Effector memory CD8-positive, alpha-beta T cell (primary cell): ENCODE measurements around the gene GPR107.
A peak's percentile ranks its signal among the peaks of the same experiment; 100 is the strongest.

Source experiments
- ATAC-seq: fragments of 150-1000 bp; cut with Tn5 transposase; replicated peaks from 2 replicates; pipeline ENCODE4 v1.10.0; 2021; ENCODE audit warnings: mild to moderate bottlenecking, moderate library complexity
- DNase-seq, 3 experiments: peaks; one replicate each; pipeline ENCODE4 v3.0.0; 2021
- H3K27ac Mint-ChIP-seq, 2 donors: one replicate each; pipeline ENCODE4 v1.8.0; 2022; ENCODE audit warnings: mild to moderate bottlenecking in 2 of 2, mixed read lengths in 2 of 2, moderate library complexity in 2 of 2
- H3K27me3 Mint-ChIP-seq, 2 donors: one replicate each; pipeline ENCODE4 v1.8.0; 2022; ENCODE audit warnings: mixed read lengths in 2 of 2
- H3K36me3 Mint-ChIP-seq: one replicate; pipeline ENCODE4 v1.8.0; 2022; ENCODE audit warnings: mild to moderate bottlenecking, moderate library complexity, mixed read lengths; ENCODE audit not compliant: insufficient read depth
- H3K4me1 Mint-ChIP-seq, 2 donors: one replicate each; pipeline ENCODE4 v1.8.0; 2022; ENCODE audit warnings: low read depth in 2 of 2, mixed read lengths in 2 of 2
- H3K4me3 Mint-ChIP-seq, 2 donors: one replicate each; pipeline ENCODE4 v1.8.0; 2022; ENCODE audit warnings: mild to moderate bottlenecking in 2 of 2, mixed read lengths in 2 of 2, moderate library complexity in 2 of 2
- H3K9me3 Mint-ChIP-seq, 2 donors: one replicate each; pipeline ENCODE4 v1.8.0; 2022; ENCODE audit warnings: mixed read lengths in 2 of 2

GPR107 gene

DNA sequence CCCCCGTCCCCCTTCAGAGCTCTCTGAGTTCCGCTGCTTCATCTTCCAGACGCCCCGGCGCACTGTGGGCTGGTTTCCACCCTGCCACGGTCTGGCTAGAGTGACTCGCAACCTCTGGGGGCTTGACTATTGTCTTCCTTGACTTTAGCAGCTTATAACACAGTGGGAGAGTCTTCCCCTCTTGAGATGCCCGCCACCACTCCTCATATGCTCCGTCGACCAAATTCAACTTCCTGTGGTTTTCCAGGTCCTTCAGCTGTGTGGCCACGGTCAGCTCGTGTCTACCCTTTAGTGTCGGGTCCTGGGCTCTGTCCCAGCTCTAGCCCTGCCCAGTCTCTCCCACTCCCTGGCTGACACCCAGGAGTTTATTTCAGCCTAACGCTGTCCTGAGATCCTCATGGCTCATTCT lies 90.3 kb downstream of the GPR107 start:
- H3K27me3 Mint-ChIP-seq, result peaks cover 37 to 41% of the 10 kb centered on the region in 2 donors
- peaks cover 12 to 16% of the 10 kb centered on the region in 2 donors for H3K4me1 Mint-ChIP-seq
- ATAC-seq (peak; percentile 31), DNase-seq (no peak)
- H3K36me3 Mint-ChIP-seq, result no peaks in the 10 kb centered on the region
- no peaks in the 10 kb centered on the region for H3K9me3 Mint-ChIP-seq
- peak overlapping the region; percentile 27 to 40 for H3K4me3 Mint-ChIP-seq
- H3K27ac Mint-ChIP-seq, result peak overlapping the region in 1 of 2 donors; percentile 75

- H3K27me3 Mint-ChIP-seq, result peaks cover 37 to 41% of the 10 kb centered on the region in 2 donors
Observed at GRCh38 chr9:130144703-130145102, 91.0 kb downstream of the GPR107 start.

GRCh38 chr9:130145658-130146057 lies 92.0 kb downstream of the GPR107 start:
- DNase-seq, result no peak
- no peaks in the 10 kb centered on the region for H3K36me3 Mint-ChIP-seq
- H3K4me3 Mint-ChIP-seq, result no peak overlapping the region
- H3K4me1 Mint-ChIP-seq, result peaks cover 10% of the 10 kb centered on the region in 2 donors
- H3K27me3 Mint-ChIP-seq, result peaks cover 37 to 41% of the 10 kb centered on the region in 2 donors
- H3K9me3 Mint-ChIP-seq, result no peaks in the 10 kb centered on the region
- no peak overlapping the region for H3K27ac Mint-ChIP-seq
- no peak for ATAC-seq

More at GRCh38 chr9:130144703-130145102, 91.0 kb downstream of the GPR107 start:
- Mint-ChIP-seq H3K4me1 (peaks cover 10 to 11% of the 10 kb centered on the region in 2 donors), H3K9me3 (no peaks in the 10 kb centered on the region), H3K36me3 (no peaks in the 10 kb centered on the region), H3K27ac (no peak overlapping the region), H3K4me3 (peak overlapping the region in 1 of 2 donors; percentile 40)
- DNase-seq (no peak), ATAC-seq (no peak)

- Mint-ChIP-seq H3K36me3 (no peaks in the 10 kb centered on the region), H3K27ac (no peak overlapping the region), H3K4me1 (peaks cover 8 to 10% of the 10 kb centered on the region in 2 donors), H3K4me3 (no peak overlapping the region), H3K27me3 (peaks cover 37 to 41% of the 10 kb centered on the region in 2 donors), H3K9me3 (no peaks in the 10 kb centered on the region)
- DNase-seq (no peak), ATAC-seq (no peak)
Observed at GRCh38 chr9:130147198-130147597, 93.5 kb downstream of the GPR107 start.

DNA sequence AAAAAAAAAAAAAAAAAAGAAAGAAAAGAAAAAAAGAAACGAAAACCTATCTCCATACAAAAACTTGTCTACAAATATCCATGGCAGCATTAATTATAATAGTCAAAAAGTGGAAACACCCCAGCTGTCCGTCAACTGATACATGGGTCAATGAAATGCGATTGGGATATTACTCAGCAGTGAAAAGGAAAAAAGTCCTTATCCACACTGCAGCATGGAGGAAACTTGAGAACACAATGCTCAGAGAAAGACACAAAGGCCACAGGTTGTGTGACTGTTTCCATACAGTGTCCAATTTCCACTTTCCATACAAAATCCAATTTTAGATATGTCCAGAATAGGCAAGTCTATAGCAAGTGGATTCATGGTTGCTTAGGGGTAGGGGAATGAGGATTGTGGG lies 94.2 kb downstream of the GPR107 start:
- Mint-ChIP-seq H3K4me3 (no peak overlapping the region), H3K27me3 (peaks cover 37 to 41% of the 10 kb centered on the region in 2 donors), H3K36me3 (no peaks in the 10 kb centered on the region), H3K4me1 (peaks cover 8 to 10% of the 10 kb centered on the region in 2 donors), H3K27ac (no peak overlapping the region), H3K9me3 (no peaks in the 10 kb centered on the region)
- ATAC-seq, result no peak
- no peak for DNase-seq

- no peak overlapping the region for H3K4me3 Mint-ChIP-seq
- no peaks in the 10 kb centered on the region for H3K36me3 Mint-ChIP-seq
- DNase-seq, result no peak
- H3K27me3 Mint-ChIP-seq, result peaks cover 30 to 32% of the 10 kb centered on the region in 2 donors
- H3K4me1 Mint-ChIP-seq, result peaks cover 3 to 6% of the 10 kb centered on the region in 2 donors
- no peaks in the 10 kb centered on the region for H3K9me3 Mint-ChIP-seq
- no peak for ATAC-seq
- H3K27ac Mint-ChIP-seq, result no peak overlapping the region
Observed at GRCh38 chr9:130149031-130149430, 95.3 kb downstream of the GPR107 start.

GRCh38 chr9:130149654-130150286 lies 96.1 kb downstream of the GPR107 start:
- H3K4me3 Mint-ChIP-seq, result no peak overlapping the region
- H3K4me1 Mint-ChIP-seq, result peaks cover 0 to under 1% of the 10 kb centered on the region in 2 donors
- DNase-seq (no peak), ATAC-seq (no peak)
- no peak overlapping the region for H3K27ac Mint-ChIP-seq
- peaks cover 23 to 25% of the 10 kb centered on the region in 2 donors for H3K27me3 Mint-ChIP-seq
- no peaks in the 10 kb centered on the region for H3K9me3 Mint-ChIP-seq
- no peaks in the 10 kb centered on the region for H3K36me3 Mint-ChIP-seq

- no peaks in the 10 kb centered on the region for H3K36me3 Mint-ChIP-seq
- H3K27me3 Mint-ChIP-seq, result peaks cover 14% of the 10 kb centered on the region in 2 donors
- no peak for DNase-seq
- H3K27ac Mint-ChIP-seq, result peak overlapping the region in 1 of 2 donors; percentile 55
- no peak for ATAC-seq
- no peaks in the 10 kb centered on the region for H3K9me3 Mint-ChIP-seq
- H3K4me1 Mint-ChIP-seq, result no peaks in the 10 kb centered on the region
- no peak overlapping the region for H3K4me3 Mint-ChIP-seq
Observed at GRCh38 chr9:130150779-130151382, 97.2 kb downstream of the GPR107 start.

GRCh38 chr9:130154816-130155215 lies 101.1 kb downstream of the GPR107 start:
- no peaks in the 10 kb centered on the region for H3K27me3 Mint-ChIP-seq
- H3K9me3 Mint-ChIP-seq, result no peaks in the 10 kb centered on the region
- no peaks in the 10 kb centered on the region for H3K36me3 Mint-ChIP-seq
- no peak overlapping the region for H3K4me3 Mint-ChIP-seq
- H3K27ac Mint-ChIP-seq, result peak overlapping the region in 1 of 2 donors; percentile 19
- DNase-seq, result no peak
- ATAC-seq, result no peak
- H3K4me1 Mint-ChIP-seq, result peaks cover 0 to 3% of the 10 kb centered on the region in 2 donors

DNA sequence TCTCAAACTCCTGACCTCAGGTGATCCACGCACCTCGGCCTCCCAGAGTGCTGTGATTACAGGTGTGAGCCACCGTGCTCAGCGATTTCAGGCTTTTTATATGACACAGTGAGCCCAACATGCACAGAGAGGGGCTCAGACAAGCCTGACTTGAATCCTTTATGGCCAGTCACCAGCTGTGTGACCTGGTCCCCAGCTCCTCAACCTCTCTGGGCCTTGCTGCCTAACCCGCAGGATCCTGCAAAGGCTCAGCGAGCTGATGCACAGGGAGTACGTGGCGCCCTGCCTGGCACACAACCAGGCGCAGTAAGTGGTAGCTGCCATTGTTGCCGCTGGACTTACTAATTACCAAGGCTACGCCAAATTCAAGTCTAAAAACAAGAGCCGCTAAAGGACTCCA lies 101.9 kb downstream of the GPR107 start:
- no peak overlapping the region for H3K4me3 Mint-ChIP-seq
- peaks cover 0 to 3% of the 10 kb centered on the region in 2 donors for H3K4me1 Mint-ChIP-seq
- H3K27me3 Mint-ChIP-seq, result peaks cover 0 to 4% of the 10 kb centered on the region in 2 donors
- no peak overlapping the region for H3K27ac Mint-ChIP-seq
- H3K9me3 Mint-ChIP-seq, result no peaks in the 10 kb centered on the region
- ATAC-seq (no peak), DNase-seq (no peak)
- no peaks in the 10 kb centered on the region for H3K36me3 Mint-ChIP-seq

DNA sequence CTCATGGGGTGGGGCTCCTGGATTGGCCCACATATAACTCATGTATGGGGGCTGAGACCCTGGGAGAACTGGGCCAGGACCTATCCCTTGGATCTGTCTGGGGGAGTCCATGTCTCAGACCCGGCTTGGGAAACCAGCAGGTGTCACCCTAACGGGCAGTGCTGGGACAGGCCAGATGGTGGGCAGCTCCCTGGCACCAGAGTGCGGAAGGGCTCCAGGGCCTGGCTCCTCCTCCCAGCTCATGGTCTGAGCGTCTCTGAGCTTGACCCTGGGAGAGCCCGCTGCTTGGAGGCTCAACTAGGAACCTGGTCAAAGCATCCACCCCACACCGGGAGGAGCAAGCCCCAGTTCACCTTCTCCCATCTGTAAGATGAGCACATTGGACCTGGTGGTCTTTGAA lies 103.0 kb downstream of the GPR107 start:
- Mint-ChIP-seq H3K27ac (no peak overlapping the region), H3K9me3 (no peaks in the 10 kb centered on the region), H3K36me3 (no peaks in the 10 kb centered on the region), H3K27me3 (peaks cover 0 to 9% of the 10 kb centered on the region in 2 donors), H3K4me1 (peaks cover 0 to 3% of the 10 kb centered on the region in 2 donors), H3K4me3 (no peak overlapping the region)
- no peak for ATAC-seq
- no peak for DNase-seq

GRCh38 chr9:130157079-130157478 lies 103.4 kb downstream of the GPR107 start:
- Mint-ChIP-seq H3K27ac (no peak overlapping the region), H3K36me3 (no peaks in the 10 kb centered on the region), H3K4me1 (peaks cover 0 to 3% of the 10 kb centered on the region in 2 donors), H3K27me3 (peaks cover 0 to 9% of the 10 kb centered on the region in 2 donors), H3K4me3 (no peak overlapping the region), H3K9me3 (no peaks in the 10 kb centered on the region)
- no peak for DNase-seq
- no peak for ATAC-seq

GRCh38 chr9:130158001-130158400 lies 104.3 kb downstream of the GPR107 start:
- peaks cover 0 to 3% of the 10 kb centered on the region in 2 donors for H3K4me1 Mint-ChIP-seq
- ATAC-seq (no peak), DNase-seq (no peak)
- H3K36me3 Mint-ChIP-seq, result no peaks in the 10 kb centered on the region
- peaks cover 0 to 9% of the 10 kb centered on the region in 2 donors for H3K27me3 Mint-ChIP-seq
- H3K4me3 Mint-ChIP-seq, result no peak overlapping the region
- peak overlapping the region in 1 of 2 donors; percentile 16 for H3K27ac Mint-ChIP-seq
- no peaks in the 10 kb centered on the region for H3K9me3 Mint-ChIP-seq

DNA sequence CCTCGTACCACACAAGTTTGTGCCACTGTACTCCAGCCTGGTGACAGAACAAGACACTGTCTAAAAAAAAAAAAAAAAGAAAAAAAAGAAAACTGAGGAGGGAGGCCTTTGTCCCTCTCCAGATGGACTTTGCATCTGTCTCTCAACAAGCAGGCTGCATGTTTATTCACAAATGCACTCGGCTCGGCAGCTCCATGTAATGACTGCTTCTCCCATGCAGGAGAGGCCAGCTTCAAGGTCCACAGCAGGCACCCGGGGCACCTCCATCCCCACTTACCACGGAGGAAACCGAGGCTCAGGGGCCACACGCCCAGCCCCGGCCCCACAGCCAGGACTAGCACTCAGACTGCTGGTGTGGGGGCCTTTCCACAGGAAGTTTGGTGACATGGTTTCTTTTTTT lies 105.4 kb downstream of the GPR107 start:
- H3K27ac Mint-ChIP-seq, result no peak overlapping the region
- peaks cover 0 to 9% of the 10 kb centered on the region in 2 donors for H3K27me3 Mint-ChIP-seq
- no peak overlapping the region for H3K4me3 Mint-ChIP-seq
- H3K4me1 Mint-ChIP-seq, result peaks cover 2 to 3% of the 10 kb centered on the region in 2 donors
- DNase-seq, result no peak
- H3K36me3 Mint-ChIP-seq, result peaks cover 1% of the 10 kb centered on the region
- H3K9me3 Mint-ChIP-seq, result no peaks in the 10 kb centered on the region
- ATAC-seq, result no peak
